ENCODE results near the gene CHMP6. TPM values are rescaled to one million over a fixed set of nuclear protein-coding genes. Genes with fewer than 3 reads are reported as not detected.
A peak's percentile ranks its signal among the peaks of the same experiment; 100 is the strongest.

Gene CHMP6
- total RNA-seq, 2 donors from 2014 or later = 11.2 to 12.2 TPM

DNA sequence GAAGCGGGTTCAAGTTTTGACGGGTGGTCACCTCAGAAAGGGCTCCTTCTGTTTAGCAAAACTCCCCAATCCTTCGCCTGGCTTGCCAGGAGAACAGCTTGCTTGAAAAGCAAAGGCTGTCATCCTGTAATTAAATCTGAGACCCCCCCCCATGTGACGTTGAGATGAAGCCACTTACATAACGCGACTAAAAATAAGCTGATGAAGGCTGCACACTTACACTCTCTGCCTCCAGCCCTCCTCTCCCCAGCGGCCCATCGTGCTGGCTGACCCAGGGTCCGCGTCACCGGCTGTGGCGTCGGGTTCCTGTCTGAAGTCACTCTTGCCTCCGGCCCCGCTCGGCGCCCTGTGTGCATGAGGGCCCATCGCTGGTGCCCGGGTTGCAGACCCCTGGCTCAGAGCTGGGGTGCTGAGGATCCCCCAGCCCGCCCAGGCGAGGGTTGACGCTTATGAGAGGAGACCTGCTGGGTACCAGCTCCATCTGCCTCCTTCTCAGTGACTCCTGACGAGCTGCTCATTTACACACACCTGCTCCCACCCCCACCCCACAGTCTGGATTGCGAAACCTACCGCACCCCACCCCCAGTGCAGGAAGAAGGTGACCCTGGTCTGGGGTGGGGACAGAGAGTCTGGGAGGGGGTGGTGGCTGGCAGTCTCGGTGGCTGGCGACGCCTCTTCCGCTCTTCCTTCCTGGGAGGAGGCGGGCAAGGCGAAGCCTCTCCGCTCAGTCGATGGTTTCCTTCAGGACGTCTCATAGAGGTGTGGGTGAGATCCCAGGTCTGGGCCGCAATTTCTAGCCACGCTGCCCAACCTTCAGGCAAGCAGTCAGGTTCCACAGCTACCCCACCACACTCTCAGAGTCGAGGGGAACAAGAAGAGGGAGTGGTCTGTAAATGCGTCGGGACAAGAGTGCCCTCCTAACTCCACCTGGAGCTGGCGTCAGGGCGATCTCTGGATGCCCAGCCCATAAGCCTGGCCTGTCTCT is 40.2 kb downstream of the CHMP6 start:
- ATAC-seq (replicated peaks in 1 of 2) (no peak), DNase-seq (no peak)
- peaks cover 2 to 4% of the 10 kb centered on the region in 2 donors for H3K9me3 Mint-ChIP-seq
- no peak overlapping the region for H3K4me3 Mint-ChIP-seq
- peaks cover 3 to 4% of the 10 kb centered on the region in 2 donors for H3K36me3 Mint-ChIP-seq (ENCODE audit: insufficient read depth in 2 of 2)
- H3K27me3 Mint-ChIP-seq (ENCODE audit: low read depth) = peaks cover 33% of the 10 kb centered on the region
- H3K27ac Mint-ChIP-seq = no peak overlapping the region
- peaks cover 18% of the 10 kb centered on the region for H3K4me1 Mint-ChIP-seq (ENCODE audit: low read depth)

DNA sequence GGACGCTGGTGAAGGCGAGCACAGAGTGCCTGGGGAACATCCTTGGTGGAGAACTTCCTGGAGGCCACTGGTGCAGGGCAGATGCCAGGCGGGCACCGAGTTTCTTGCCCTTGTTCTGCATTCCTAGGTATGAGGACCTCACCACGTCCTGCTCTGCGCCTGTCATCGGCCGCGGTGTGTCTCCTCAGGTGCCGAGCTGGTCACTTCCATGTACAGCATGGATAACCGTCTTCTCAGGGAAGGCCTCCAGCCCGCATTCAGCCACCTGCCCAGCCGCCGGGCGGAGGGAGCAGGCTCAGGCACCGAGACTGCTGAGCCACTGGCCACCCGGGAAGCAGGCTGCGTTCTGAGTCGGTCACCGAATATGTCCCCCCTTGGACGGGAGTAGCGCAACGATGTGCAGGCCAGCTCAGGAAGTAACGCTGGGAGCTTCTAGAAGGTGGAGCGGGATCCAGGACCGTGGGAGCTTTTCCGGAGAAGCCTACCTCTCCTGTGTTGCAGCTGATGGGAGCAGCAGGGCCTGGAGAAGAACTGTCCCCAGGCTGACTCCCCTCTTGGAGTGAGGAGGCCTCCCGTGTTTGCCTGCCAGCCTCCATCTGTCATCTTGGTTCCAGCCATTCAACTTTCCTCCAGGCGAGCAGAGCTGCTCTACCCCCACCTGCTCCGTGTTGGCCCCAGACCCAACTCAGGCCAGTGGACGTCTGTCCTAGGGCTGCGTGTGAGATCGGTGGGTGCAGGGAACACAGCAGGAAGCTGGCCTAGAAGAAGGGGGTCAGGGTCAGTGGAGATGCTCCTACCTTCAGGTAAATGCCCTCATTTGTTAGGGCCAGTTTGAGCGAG is 41.2 kb downstream of the CHMP6 start:
- Mint-ChIP-seq H3K27me3 (ENCODE audit: low read depth) (peaks cover 32% of the 10 kb centered on the region), H3K4me3 (peak overlapping the region; percentile 35 to 57), H3K4me1 (ENCODE audit: low read depth) (peaks cover 18% of the 10 kb centered on the region), H3K27ac (no peak overlapping the region), H3K36me3 (ENCODE audit: insufficient read depth in 2 of 2) (peaks cover 0 to 1% of the 10 kb centered on the region in 2 donors), H3K9me3 (no peaks in the 10 kb centered on the region)
- DNase-seq (no peak), ATAC-seq (replicated peaks in 1 of 2) (no peak)

DNA sequence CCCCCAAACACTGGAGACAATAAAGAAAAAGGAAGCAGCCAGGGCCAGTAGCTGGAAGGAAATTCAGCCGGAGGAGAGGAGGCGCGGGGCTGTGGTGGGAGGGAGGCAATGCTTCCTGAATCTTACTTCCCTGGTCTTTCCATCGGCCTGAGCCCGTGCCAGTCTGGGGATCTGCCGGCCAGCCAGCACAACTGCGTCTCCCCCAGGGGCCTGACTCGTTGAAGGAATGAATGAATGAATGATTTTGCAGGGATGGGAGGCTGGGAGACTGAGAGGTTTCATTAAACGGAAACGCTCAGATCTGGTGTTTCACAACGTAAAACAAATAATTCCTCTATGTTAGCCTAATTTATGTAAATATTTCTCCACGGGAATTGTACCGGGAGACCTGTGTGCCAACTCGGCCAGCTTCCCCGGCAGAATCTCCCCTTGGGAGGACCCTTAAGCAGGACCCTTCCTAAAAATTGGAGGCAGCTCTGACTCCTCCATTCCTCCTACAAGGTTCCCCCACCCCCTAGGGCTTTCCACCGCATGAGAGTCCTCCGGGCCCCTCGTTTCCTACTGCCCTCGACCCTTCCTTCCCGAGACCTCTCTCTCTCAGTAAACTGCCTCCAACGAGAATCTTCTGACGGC is 42.0 kb downstream of the CHMP6 start:
- DNase-seq (no peak), ATAC-seq (replicated peaks in 1 of 2) (no peak)
- peaks cover 32% of the 10 kb centered on the region for H3K27me3 Mint-ChIP-seq (ENCODE audit: low read depth)
- H3K4me1 Mint-ChIP-seq (ENCODE audit: low read depth) = peaks cover 18% of the 10 kb centered on the region
- no peaks in the 10 kb centered on the region for H3K9me3 Mint-ChIP-seq
- peak overlapping the region; percentile 73 to 82 for H3K4me3 Mint-ChIP-seq
- peak overlapping the region; percentile 51 for H3K27ac Mint-ChIP-seq
- H3K36me3 Mint-ChIP-seq (ENCODE audit: insufficient read depth in 2 of 2) = peaks cover 0 to 1% of the 10 kb centered on the region in 2 donors

DNA sequence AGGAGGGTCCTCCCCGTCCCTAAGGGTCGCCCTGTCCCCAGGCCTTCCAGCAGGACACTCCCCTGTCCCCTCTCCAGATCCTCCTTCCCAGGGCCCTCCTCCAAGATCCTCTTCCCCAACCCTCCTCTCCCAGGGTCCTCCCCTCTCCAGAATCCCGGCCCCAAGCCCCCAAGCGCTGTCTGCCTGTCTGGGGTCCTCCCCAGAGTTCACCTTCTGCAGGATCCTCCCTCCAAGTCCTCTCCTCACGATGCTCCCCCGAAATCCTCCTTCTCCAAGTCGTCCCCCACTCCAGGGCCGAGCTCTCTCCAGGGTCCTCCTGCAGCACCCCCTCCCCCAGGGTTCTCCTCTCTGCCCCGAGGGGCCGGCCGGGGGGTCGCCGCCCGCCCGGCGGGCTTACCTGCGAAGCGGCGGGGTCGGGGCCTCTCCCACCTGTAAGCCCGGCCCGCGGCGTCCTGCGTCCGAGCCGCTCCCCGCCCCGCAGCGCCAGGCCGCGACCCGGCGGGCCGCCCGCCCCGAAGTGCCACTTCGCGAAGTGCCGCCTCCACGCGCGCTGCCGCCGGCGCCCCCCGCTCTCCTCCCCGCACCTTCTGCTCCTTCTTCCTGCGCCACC is 42.6 kb downstream of the CHMP6 start:
- H3K4me1 Mint-ChIP-seq (ENCODE audit: low read depth) = peaks cover 18% of the 10 kb centered on the region
- DNase-seq (peak in 1 of 2 donors; percentile 25), ATAC-seq (replicated peaks in 1 of 2) (peak in 1 of 2 donors; percentile 41)
- H3K36me3 Mint-ChIP-seq (ENCODE audit: insufficient read depth in 2 of 2) = peaks cover 0 to 1% of the 10 kb centered on the region in 2 donors
- H3K4me3 Mint-ChIP-seq = peak overlapping the region; percentile 73 to 82
- H3K9me3 Mint-ChIP-seq = no peaks in the 10 kb centered on the region
- H3K27ac Mint-ChIP-seq = peak overlapping the region; percentile 51
- peaks cover 32% of the 10 kb centered on the region for H3K27me3 Mint-ChIP-seq (ENCODE audit: low read depth)

DNA sequence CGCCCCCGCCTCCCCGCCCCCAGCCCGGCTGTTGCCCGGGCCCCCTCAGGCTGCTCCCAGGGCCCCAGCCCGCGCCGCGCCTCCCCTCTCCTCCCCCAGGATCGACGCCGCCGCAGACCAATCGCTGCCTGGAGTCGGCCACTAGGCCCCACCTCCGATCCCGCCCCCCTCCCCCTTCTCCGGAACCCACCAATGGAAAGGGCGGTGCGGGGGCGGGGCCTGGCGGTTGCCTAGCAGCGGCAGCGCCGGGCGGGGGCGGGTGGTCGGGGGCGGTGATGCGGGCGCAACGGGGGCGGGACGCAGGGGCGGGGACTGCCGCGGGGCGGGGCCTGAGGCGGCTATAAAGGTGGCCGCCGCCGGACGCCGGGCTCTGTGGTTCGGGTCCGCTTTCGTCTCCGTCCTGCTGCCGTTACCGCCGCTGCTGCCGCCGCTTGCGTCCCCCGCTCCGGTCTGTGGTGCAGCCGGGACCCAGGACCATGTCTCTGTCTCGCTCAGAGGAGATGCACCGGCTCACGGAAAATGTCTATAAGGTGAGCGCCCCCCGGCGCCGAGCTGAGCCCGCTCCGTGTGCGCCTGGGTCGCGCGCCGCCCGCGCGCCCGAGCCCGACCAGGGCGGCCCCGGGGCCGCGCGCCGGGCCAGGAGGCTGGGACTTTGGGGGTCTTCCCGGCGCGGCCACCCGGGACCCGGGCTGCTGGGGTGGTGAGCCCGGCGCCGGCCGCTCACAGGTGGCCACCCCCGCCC is 43.3 kb downstream of the CHMP6 start, which contains the start of gene BAIAP2:
Gene BAIAP2 (plus strand): TSS at position 373 of the 742 bp plus-strand sequence. CDS start 104 bp downstream, at position 477.
- peak; percentile 94 to 95 for DNase-seq
- peaks cover 32% of the 10 kb centered on the region for H3K27me3 Mint-ChIP-seq (ENCODE audit: low read depth)
- H3K4me1 Mint-ChIP-seq (ENCODE audit: low read depth) = peaks cover 18% of the 10 kb centered on the region
- ATAC-seq (replicated peaks in 1 of 2) = peak; percentile 90
- H3K27ac Mint-ChIP-seq = peak within 1 kb of the TSS; percentile 51
- H3K4me3 Mint-ChIP-seq = peak within 1 kb of the TSS; percentile 79 to 83
- peaks cover 0 to 1% of the 10 kb centered on the region in 2 donors for H3K36me3 Mint-ChIP-seq (ENCODE audit: insufficient read depth in 2 of 2)
- no peaks in the 10 kb centered on the region for H3K9me3 Mint-ChIP-seq

DNA sequence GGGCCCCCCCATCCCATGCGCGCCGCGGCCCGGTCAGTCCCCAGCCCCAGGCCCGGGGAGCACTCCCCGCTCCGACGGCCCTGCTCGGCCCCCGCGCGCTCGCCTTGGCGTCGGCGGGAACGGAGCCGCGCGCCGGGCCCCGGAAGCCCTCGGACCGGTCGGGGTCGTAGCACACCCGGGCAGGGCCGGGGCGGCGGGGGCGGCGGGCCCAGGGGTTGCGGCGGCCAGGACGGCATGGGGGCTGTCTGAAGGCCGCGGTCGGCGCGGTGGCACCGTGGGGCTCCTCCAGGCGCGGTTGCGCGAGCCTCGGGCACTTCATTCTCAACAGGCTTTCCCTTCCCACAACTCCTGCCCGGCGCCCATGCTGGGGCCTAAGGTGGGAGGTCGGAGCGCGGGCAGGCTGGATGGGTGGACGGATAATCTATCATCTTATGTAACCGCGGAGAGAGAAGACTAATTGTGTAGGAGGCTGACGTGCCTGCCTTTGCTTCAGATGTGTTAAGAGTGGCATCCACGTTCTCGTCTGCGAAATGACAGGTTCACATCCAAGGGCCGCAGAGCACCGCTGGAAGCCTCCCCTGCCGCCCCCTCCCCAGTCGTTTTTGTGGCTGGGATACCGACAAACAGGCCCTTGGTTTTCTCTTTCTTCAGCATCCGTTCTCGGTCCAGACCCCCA is 44.0 kb downstream of the CHMP6 start:
- peak in 1 of 2 donors; percentile 23 for ATAC-seq (replicated peaks in 1 of 2)
- Mint-ChIP-seq H3K9me3 (no peaks in the 10 kb centered on the region), H3K36me3 (ENCODE audit: insufficient read depth in 2 of 2) (peaks cover 0 to 1% of the 10 kb centered on the region in 2 donors), H3K4me3 (peak overlapping the region; percentile 77 to 83), H3K4me1 (ENCODE audit: low read depth) (peaks cover 18% of the 10 kb centered on the region), H3K27me3 (ENCODE audit: low read depth) (peaks cover 32% of the 10 kb centered on the region), H3K27ac (peak overlapping the region; percentile 26)
- DNase-seq = peak; percentile 28 to 42

DNA sequence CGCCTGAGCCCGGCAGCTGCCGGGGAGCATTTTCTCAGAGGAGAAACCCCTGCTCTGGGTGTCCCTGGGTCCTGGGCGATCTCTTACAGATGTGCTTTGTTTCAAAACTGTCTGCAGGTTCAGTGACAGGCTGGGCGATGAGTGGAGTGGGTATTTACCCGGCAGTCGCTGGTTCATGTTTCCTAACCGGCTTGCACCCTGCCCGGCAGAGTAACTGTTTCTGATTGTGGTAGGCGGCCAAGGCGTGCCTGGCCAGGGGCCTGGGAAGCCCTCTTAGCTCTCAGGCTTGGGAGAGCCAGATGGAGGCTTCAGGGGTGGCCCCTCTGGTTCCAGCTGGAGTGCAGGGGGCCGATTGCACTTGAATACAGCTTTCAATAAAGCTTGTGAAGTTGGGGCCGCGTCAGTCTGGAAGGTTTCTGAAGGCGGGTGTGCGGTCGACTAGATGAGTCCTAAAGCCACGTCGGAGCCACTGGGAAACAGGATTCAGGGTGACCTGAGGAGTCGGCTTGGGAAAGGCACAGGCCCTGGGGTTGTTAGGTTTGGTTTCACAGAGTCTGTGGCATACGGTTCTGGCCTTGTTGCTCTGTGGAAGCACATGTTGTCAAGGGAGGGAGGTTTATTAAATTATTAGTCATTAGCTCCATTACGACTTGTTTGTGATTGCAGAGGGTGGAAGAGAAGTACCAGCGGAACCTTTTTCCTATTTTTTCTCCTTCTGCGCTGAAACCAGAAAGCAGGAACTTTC is 44.7 kb downstream of the CHMP6 start:
- DNase-seq (no peak), ATAC-seq (replicated peaks in 1 of 2) (no peak)
- peaks cover 32% of the 10 kb centered on the region for H3K27me3 Mint-ChIP-seq (ENCODE audit: low read depth)
- peaks cover 18% of the 10 kb centered on the region for H3K4me1 Mint-ChIP-seq (ENCODE audit: low read depth)
- H3K36me3 Mint-ChIP-seq (ENCODE audit: insufficient read depth in 2 of 2) = peaks cover 0 to 1% of the 10 kb centered on the region in 2 donors
- H3K4me3 Mint-ChIP-seq = peak overlapping the region; percentile 77 to 83
- H3K9me3 Mint-ChIP-seq = no peaks in the 10 kb centered on the region
- peak overlapping the region; percentile 26 for H3K27ac Mint-ChIP-seq

DNA sequence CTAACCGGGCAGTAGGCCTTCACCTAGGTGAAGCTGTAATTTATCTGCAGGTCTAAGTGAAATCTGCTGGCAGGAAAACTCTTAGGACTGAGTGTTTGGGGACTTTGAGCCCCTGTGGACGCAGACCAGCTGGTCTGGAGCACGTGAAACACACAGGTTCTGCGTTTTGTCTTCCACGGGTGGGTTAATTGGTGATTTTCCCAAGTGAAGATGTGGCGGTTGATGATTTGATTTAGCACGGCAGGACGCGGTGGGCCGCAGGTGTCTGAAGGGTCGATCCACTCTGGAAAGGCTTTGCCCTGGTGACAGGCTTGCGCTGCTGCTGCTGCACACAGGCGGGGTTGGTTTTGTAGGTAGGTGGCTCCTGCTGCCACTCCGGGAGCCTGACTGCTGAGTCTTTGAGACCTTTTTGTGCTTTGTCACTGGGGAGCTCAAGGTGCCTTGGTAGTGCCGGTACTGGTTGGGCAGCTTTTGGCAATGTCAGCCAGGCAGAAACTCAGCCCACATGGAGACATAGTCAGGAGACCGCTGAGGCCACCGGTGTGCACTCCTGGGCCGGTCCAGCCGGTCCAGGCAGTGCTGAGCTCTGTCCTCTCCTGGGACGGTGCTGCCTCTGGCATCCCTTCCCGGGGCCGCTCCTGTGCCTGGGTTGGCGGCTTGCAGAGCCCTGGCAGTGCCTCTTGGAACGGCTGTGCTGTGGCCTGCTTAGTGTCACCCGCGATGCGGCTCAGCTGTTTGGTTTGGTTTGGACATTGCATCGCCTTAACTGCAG is 45.6 kb downstream of the CHMP6 start:
- ATAC-seq (replicated peaks in 1 of 2) (no peak), DNase-seq (no peak)
- H3K4me1 Mint-ChIP-seq (ENCODE audit: low read depth) = peaks cover 18% of the 10 kb centered on the region
- H3K4me3 Mint-ChIP-seq = no peak overlapping the region
- no peak overlapping the region for H3K27ac Mint-ChIP-seq
- H3K36me3 Mint-ChIP-seq (ENCODE audit: insufficient read depth in 2 of 2) = peaks cover 0 to 1% of the 10 kb centered on the region in 2 donors
- H3K9me3 Mint-ChIP-seq = no peaks in the 10 kb centered on the region
- H3K27me3 Mint-ChIP-seq (ENCODE audit: low read depth) = peaks cover 32% of the 10 kb centered on the region

DNA sequence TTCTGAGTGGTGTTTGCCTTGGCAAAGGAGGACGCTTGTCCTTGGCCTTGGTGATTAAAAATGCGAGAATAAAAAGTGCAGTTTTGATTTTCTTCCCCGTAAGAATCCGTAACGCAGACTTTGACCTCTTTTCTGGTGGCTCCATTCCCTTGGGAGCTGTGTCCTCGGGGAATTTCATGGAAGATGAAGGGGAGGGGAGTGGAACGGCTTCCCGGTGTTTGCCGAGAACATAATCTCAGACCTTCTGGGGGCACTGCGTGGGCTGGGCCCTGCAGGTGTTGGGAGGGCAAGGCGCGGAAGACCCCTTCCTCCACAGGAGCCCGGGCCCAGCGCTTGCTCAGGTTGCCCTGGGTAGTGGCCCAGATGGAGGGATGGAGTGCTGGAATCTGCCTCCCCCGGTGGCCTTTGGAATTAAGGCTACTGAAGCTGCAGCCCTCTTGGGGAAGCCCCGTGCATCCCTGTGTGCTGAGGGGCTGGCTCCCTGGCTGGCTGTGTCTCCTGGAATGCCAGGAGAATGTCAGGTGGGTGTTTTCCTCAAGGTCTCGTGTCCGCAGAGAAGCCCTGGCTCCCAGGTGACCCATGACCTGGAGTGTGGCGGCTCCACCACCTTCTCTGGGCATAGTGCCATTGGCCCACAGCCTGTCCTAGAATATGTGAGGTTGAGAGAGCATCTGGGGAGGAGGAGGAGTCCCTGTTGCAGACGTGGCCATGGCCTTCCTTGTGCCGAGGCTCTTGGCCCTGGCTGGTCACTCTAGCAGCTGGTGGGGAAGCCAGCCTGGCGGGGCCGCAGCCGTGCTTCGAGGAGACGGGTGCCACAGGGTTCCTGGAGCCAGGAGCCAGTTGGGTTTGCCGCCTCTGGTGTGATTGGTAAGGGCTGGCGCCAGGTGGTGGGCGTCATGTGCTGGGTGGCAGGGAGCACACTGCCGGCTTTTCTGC is 46.4 kb downstream of the CHMP6 start:
- H3K4me3 Mint-ChIP-seq = no peak overlapping the region
- peaks cover 0 to 1% of the 10 kb centered on the region in 2 donors for H3K36me3 Mint-ChIP-seq (ENCODE audit: insufficient read depth in 2 of 2)
- peaks cover 27% of the 10 kb centered on the region for H3K27me3 Mint-ChIP-seq (ENCODE audit: low read depth)
- DNase-seq (no peak), ATAC-seq (replicated peaks in 1 of 2) (no peak)
- peaks cover 18% of the 10 kb centered on the region for H3K4me1 Mint-ChIP-seq (ENCODE audit: low read depth)
- no peaks in the 10 kb centered on the region for H3K9me3 Mint-ChIP-seq
- no peak overlapping the region for H3K27ac Mint-ChIP-seq

DNA sequence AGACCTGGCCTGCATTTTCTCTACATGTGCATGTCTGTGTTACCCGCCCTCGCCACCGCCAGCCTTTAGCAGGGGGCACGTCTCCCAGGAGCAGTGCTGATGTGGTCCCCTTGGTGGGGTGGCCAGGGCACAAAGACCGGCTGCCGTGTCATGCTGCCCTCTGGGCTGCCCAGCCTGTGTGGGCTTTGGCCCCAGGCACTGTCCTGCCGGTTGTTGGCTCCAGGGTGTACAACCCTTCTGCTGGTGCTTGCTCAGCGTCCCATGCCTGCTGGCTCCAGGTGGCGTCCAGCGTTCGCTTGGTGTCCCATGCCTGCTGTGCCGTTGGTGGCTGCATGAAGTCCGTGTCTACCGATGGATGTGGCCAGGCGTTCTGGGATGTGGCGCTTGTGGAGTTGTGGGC is 47.5 kb downstream of the CHMP6 start:
- no peak overlapping the region for H3K27ac Mint-ChIP-seq
- no peak overlapping the region for H3K4me3 Mint-ChIP-seq
- H3K36me3 Mint-ChIP-seq (ENCODE audit: insufficient read depth in 2 of 2) = no peaks in the 10 kb centered on the region
- H3K4me1 Mint-ChIP-seq (ENCODE audit: low read depth) = peaks cover 12% of the 10 kb centered on the region
- DNase-seq (no peak), ATAC-seq (replicated peaks in 1 of 2) (no peak)
- H3K27me3 Mint-ChIP-seq (ENCODE audit: low read depth) = peaks cover 17% of the 10 kb centered on the region
- no peaks in the 10 kb centered on the region for H3K9me3 Mint-ChIP-seq
